Naive thymus-derived CD8-positive, alpha-beta T cell (primary cell): ENCODE results near the gene ATXN7L1. TPM values are rescaled to one million over a fixed set of nuclear protein-coding genes. Genes with fewer than 3 reads are reported as not detected.
A peak's percentile ranks its signal among the peaks of the same experiment; 100 is the strongest.
"Not testable (repeated sequence)": the region's sequence is repeated elsewhere in the genome, so short reads cannot be mapped to it uniquely, and the experiment has no call there.

Source experiments
- ATAC-seq, 2 donors: fragments of 150-1000 bp; cut with Tn5 transposase in 1 of 2; sonication (Bioruptor Pico), chemical (Tn5 transposase) in 1 of 2; 1 replicate in 1 of 2; 2 replicates in 1 of 2; pipeline ENCODE4 v1.10.0; 2021; ENCODE audit warnings: mild to moderate bottlenecking in 2 of 2, moderate library complexity in 2 of 2
- POLR2A ChIA-PET: fragments of 350-600 bp; sonication (Branson Sonifier 250); formaldehyde crosslinking; loops from one replicate; lab custom pipeline; 2021; ENCODE audit warnings: antibody characterized with exemption; lab: Charles Lee
- DNase-seq, 10 donors: peaks; one replicate each; pipeline versions ENCODE4 v3.0.0 to v3.0.0-alpha.2; 2020 to 2022
- H3K27ac Mint-ChIP-seq, 10 donors: one replicate each; pipeline ENCODE4 v1.8.0; 2020 to 2022; ENCODE audit warnings: mild to moderate bottlenecking in 10 of 10, mixed read lengths in 10 of 10, moderate library complexity in 4 of 10, inconsistent platforms in 1 of 10
- H3K27me3 Mint-ChIP-seq, 5 donors: one replicate each; pipeline ENCODE4 v1.8.0; 2021 to 2022; ENCODE audit warnings: mixed read lengths in 5 of 5
- H3K36me3 Mint-ChIP-seq, 3 donors: one replicate each; pipeline ENCODE4 v1.8.0; 2020 to 2022; ENCODE audit warnings: mixed read lengths in 3 of 3, mild to moderate bottlenecking in 2 of 3, inconsistent platforms in 1 of 3
- H3K4me1 Mint-ChIP-seq, 4 donors: one replicate each; pipeline ENCODE4 v1.8.0; 2021 to 2022; ENCODE audit warnings: mixed read lengths in 4 of 4
- H3K4me3 Mint-ChIP-seq, 10 donors: one replicate each; pipeline ENCODE4 v1.8.0; 2020 to 2022; ENCODE audit warnings: mild to moderate bottlenecking in 10 of 10, mixed read lengths in 10 of 10, moderate library complexity in 6 of 10, inconsistent platforms in 1 of 10
- H3K9me3 Mint-ChIP-seq, 9 donors: one replicate each; pipeline ENCODE4 v1.8.0; 2020 to 2022; ENCODE audit warnings: mixed read lengths in 9 of 9, mild to moderate bottlenecking in 3 of 9, inconsistent platforms in 1 of 9, moderate library complexity in 1 of 9
- polyA plus RNA-seq, 3 donors: library from polyadenylated mRNA; unstranded; fragments of 300-500 nt; fragmentation: Illumina TruSeq; gene quantifications; one replicate each; pipeline ENCODE4 v1.2.3, GENCODE V29; 2021
- total RNA-seq, 8 experiments: library from RNA in 2 of 8; stranded (reverse) in 2 of 8; gene quantifications; one replicate each; pipeline ENCODE4 v1.2.3 and lab custom pipeline; 2021 to 2026

Gene ATXN7L1
- total and polyA plus RNA-seq, 5 experiments from 2014 or later: 6.7 to 35.1 (median 12.7) TPM

- H3K27ac Mint-ChIP-seq, H3K27me3 Mint-ChIP-seq, POLR2A ChIA-PET, ATAC-seq, H3K36me3 Mint-ChIP-seq, H3K4me3 Mint-ChIP-seq, DNase-seq, H3K9me3 Mint-ChIP-seq: not testable (repeated sequence)
- H3K4me1 Mint-ChIP-seq: peaks cover 2 to 12% (median 3%) of the 10 kb centered on the region in 4 donors
Measured at GRCh38 chr7:105790452-105790851, 85.9 kb downstream of the ATXN7L1 start.

- Mint-ChIP-seq H3K4me1 (peaks cover 2 to 12% (median 5%) of the 10 kb centered on the region in 4 donors), H3K36me3 (peaks cover 0 to 9% (median 3%) of the 10 kb centered on the region in 3 donors), H3K9me3 (no peaks in the 10 kb centered on the region), H3K27ac (peak overlapping the region in 1 of 10 donors; percentile 30), H3K27me3 (no peaks in the 10 kb centered on the region), H3K4me3 (no peak overlapping the region)
- ATAC-seq: no peak
- POLR2A ChIA-PET: no interaction called here
- no peak for DNase-seq
Measured at GRCh38 chr7:105788816-105789349, 87.5 kb downstream of the ATXN7L1 start.

- H3K36me3 Mint-ChIP-seq: peaks cover 0 to 9% (median 3%) of the 10 kb centered on the region in 3 donors
- H3K27me3 Mint-ChIP-seq: no peaks in the 10 kb centered on the region
- no peak overlapping the region for H3K4me3 Mint-ChIP-seq
- H3K27ac Mint-ChIP-seq: no peak overlapping the region
- no peak for DNase-seq
- POLR2A ChIA-PET: no interaction called here
- no peak for ATAC-seq
- H3K4me1 Mint-ChIP-seq: peaks cover 2 to 12% (median 5%) of the 10 kb centered on the region in 4 donors
- H3K9me3 Mint-ChIP-seq: no peaks in the 10 kb centered on the region
Measured at GRCh38 chr7:105788356-105788755, 88.0 kb downstream of the ATXN7L1 start.

DNA sequence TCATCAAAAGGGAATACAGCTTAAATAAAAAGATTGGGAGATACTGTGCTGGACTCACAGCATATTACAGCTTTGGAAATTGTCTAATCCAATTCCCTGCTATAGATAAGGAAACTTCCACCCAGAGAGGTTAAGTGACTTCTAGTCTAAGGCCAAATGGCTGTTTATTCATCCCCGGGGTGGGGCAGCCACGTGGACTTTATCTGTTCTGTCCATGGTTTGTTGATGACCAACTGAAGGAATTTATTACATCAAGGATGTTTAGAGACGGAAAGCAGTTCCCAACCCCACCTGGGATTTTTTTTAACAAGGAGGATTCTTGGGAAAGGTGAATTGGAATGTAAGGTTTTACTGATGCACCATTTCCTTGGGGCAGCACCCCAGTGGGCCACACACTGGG lies 88.6 kb downstream of the ATXN7L1 start:
- no peak overlapping the region for H3K27ac Mint-ChIP-seq
- H3K36me3 Mint-ChIP-seq: peaks cover 0 to 9% (median 3%) of the 10 kb centered on the region in 3 donors
- no peaks in the 10 kb centered on the region for H3K9me3 Mint-ChIP-seq
- no peak for ATAC-seq
- no peak for DNase-seq
- peaks cover under 1 to 9% (median 4%) of the 10 kb centered on the region in 4 donors for H3K4me1 Mint-ChIP-seq
- no peaks in the 10 kb centered on the region for H3K27me3 Mint-ChIP-seq
- POLR2A ChIA-PET: no interaction called here
- no peak overlapping the region for H3K4me3 Mint-ChIP-seq

DNA sequence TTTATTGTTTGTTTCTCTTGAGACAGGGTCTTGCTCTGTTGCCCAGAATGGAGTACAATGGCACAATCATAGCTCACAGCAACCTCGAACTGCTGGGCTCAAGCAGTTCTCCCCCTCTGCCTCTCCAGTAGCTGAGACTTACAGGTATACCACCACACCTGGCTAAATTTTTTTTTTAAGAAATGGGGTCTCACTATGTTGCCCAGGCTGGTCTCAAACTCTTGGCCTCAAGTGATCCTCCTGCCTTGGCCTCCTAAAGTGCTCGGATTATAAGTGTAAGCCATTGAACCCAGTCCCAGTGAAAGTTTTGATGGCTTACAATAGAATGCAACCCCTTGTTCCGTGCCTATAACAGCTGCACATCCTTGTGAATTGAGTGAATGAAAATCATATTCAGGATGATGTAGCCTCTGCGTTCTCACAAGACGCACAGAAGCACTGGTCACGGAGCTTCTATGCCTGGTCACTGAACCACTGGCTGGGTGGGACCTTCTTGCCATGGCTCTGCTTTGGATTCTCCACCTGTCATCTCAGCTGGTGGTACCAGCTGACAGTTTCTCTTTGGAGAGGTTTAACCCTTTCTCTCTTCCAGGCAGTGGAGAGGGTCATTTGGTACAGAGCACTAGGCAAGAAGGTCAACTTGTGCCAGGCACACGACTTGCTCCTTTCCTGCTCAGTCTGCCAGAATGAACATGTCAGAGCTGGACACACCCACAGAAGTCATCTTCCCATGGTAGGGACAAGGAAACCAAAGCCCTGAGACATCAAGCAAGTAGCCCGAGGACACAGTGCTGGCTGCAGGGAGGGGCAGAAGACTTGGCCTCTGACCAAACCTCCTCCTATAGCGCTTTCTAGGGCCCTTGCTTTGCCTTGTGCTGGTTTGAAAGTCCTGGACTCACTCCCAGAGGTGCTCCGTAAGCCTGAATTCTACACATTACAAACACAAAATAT lies 89.6 kb downstream of the ATXN7L1 start:
- peaks cover 0 to 9% (median 3%) of the 10 kb centered on the region in 3 donors for H3K36me3 Mint-ChIP-seq
- no peaks in the 10 kb centered on the region for H3K27me3 Mint-ChIP-seq
- DNase-seq (no peak), ATAC-seq (no peak)
- no peak overlapping the region for H3K27ac Mint-ChIP-seq
- H3K4me3 Mint-ChIP-seq: no peak overlapping the region
- POLR2A ChIA-PET: no interaction called here
- H3K4me1 Mint-ChIP-seq: peaks cover 0 to 8% (median 3%) of the 10 kb centered on the region in 4 donors
- no peaks in the 10 kb centered on the region for H3K9me3 Mint-ChIP-seq

- POLR2A ChIA-PET: no interaction called here
- Mint-ChIP-seq H3K36me3 (peaks cover 2 to 4% (median 4%) of the 10 kb centered on the region in 3 donors), H3K9me3 (no peaks in the 10 kb centered on the region), H3K4me3 (no peak overlapping the region), H3K27ac (no peak overlapping the region), H3K4me1 (peaks cover 0 to 7% (median 0%) of the 10 kb centered on the region in 4 donors), H3K27me3 (no peaks in the 10 kb centered on the region)
- no peak for DNase-seq
- ATAC-seq: no peak
Measured at GRCh38 chr7:105782391-105783042, 93.9 kb downstream of the ATXN7L1 start.

GRCh38 chr7:105779856-105780780 lies 96.3 kb downstream of the ATXN7L1 start:
- Mint-ChIP-seq H3K36me3 (peaks cover 4 to 5% (median 4%) of the 10 kb centered on the region in 3 donors), H3K4me1 (peaks cover 0 to 8% (median 0%) of the 10 kb centered on the region in 4 donors), H3K4me3 (no peak overlapping the region), H3K9me3 (no peaks in the 10 kb centered on the region), H3K27ac (peak overlapping the region in 2 of 10 donors; percentile 26 to 41), H3K27me3 (no peaks in the 10 kb centered on the region)
- no peak for DNase-seq
- no peak for ATAC-seq
- POLR2A ChIA-PET: interaction anchor here (0.7 kb wide), 1 partner anchor 94 kb away, joined by 3 read pairs; no protein-coding TSS in a partner anchor

DNA sequence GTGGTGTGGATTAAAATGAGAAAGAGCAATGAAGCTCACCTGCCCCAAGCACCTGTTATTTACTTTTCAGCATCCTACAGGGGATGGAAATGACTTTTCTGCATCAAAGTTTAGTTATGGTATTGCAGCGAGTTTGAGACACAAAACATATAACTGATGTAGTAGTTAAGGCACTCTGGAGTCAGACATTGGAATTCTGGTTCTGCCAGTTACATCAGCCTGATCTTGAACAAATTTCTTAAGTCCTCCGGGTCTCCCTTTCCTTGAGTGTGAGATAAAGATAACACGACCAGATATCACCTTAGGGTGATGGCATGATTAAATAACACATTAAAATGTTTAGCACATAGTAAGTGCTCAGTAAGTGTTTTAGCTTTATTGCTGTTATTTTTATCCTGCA lies 97.4 kb downstream of the ATXN7L1 start:
- H3K27ac Mint-ChIP-seq: no peak overlapping the region
- H3K36me3 Mint-ChIP-seq: peaks cover 0 to 5% (median 4%) of the 10 kb centered on the region in 3 donors
- H3K9me3 Mint-ChIP-seq: no peaks in the 10 kb centered on the region
- ATAC-seq (no peak), DNase-seq (no peak)
- POLR2A ChIA-PET: no interaction called here
- peaks cover 0 to 5% (median 0%) of the 10 kb centered on the region in 4 donors for H3K4me1 Mint-ChIP-seq
- no peaks in the 10 kb centered on the region for H3K27me3 Mint-ChIP-seq
- no peak overlapping the region for H3K4me3 Mint-ChIP-seq

DNA sequence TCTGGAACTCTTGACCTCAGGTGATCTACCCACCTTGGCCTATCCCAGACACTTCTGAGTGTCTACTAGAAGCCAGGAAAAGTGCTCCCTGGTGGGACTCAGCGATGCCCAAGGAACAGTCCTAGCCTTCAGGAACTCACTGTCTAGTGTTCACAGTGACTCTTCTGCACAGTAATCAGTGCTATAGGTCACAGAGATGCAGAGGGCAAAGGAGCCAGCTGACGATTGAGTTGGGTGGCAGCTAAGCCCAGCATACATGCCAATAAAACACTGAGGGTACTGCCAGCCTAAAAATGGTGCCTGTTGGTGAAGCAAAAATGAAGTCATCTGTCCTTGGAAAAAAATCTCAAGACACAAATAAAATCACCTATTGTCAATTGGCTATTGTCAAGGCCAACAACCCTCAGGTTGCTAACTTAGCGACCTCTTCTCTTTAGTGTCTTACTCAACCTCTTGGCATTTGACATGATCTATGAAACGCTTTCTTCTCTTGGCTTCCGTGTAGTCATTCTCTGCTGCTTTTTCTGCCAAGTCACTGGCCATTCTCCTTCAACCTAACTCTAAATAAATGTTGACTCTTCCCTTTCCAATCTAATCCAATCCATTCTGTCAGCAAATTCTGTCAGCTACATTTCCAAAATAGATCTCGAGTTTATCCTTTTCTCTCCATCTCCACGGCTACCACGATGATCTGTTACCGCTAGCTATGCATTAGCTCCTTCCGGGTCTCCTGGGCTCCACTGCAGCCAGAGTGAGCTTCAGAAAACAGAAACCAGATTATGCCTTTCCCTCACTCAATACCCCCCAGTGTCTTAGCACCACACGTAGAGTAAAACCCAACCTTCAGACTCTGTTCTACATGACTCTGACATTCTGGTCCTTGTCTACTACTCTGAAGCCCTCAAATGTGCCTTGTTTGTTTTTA lies 99.2 kb downstream of the ATXN7L1 start:
- peaks cover 0 to 6% (median 2%) of the 10 kb centered on the region in 4 donors for H3K4me1 Mint-ChIP-seq
- H3K4me3 Mint-ChIP-seq: no peak overlapping the region
- no peaks in the 10 kb centered on the region for H3K9me3 Mint-ChIP-seq
- H3K27ac Mint-ChIP-seq: peak overlapping the region in 1 of 10 donors; percentile 13
- POLR2A ChIA-PET: no interaction called here
- no peak for ATAC-seq
- peaks cover 0 to 5% (median 4%) of the 10 kb centered on the region in 3 donors for H3K36me3 Mint-ChIP-seq
- no peaks in the 10 kb centered on the region for H3K27me3 Mint-ChIP-seq
- no peak for DNase-seq

GRCh38 chr7:105776068-105776790 lies 100.2 kb downstream of the ATXN7L1 start:
- Mint-ChIP-seq H3K9me3 (peaks cover 0 to 2% (median 0%) of the 10 kb centered on the region in 9 donors), H3K36me3 (peaks cover 3 to 8% (median 5%) of the 10 kb centered on the region in 3 donors), H3K27ac (no peak overlapping the region), H3K4me3 (no peak overlapping the region), H3K27me3 (no peaks in the 10 kb centered on the region), H3K4me1 (peaks cover 0 to 6% (median 2%) of the 10 kb centered on the region in 4 donors)
- ATAC-seq: no peak
- DNase-seq: no peak
- POLR2A ChIA-PET: no interaction called here

GRCh38 chr7:105775580-105775979 lies 100.8 kb downstream of the ATXN7L1 start:
- Mint-ChIP-seq H3K27ac (no peak overlapping the region), H3K36me3 (peaks cover 3 to 8% (median 5%) of the 10 kb centered on the region in 3 donors), H3K4me1 (peaks cover 0 to 6% (median 2%) of the 10 kb centered on the region in 4 donors), H3K9me3 (peaks cover 0 to 2% (median 0%) of the 10 kb centered on the region in 9 donors), H3K4me3 (no peak overlapping the region), H3K27me3 (no peaks in the 10 kb centered on the region)
- no peak for DNase-seq
- POLR2A ChIA-PET: no interaction called here
- no peak for ATAC-seq
